ENCODE data around the gene TRIM47. TPM values are rescaled to one million over a fixed set of nuclear protein-coding genes. Genes with fewer than 3 reads are reported as not detected.

The TRIM47 gene
- total and polyA plus RNA-seq, 2 of the 13 experiments (the other 11 are each of a cell fraction or from before 2014, with no cell fraction given): 33.5 to 82.0 TPM

DNA sequence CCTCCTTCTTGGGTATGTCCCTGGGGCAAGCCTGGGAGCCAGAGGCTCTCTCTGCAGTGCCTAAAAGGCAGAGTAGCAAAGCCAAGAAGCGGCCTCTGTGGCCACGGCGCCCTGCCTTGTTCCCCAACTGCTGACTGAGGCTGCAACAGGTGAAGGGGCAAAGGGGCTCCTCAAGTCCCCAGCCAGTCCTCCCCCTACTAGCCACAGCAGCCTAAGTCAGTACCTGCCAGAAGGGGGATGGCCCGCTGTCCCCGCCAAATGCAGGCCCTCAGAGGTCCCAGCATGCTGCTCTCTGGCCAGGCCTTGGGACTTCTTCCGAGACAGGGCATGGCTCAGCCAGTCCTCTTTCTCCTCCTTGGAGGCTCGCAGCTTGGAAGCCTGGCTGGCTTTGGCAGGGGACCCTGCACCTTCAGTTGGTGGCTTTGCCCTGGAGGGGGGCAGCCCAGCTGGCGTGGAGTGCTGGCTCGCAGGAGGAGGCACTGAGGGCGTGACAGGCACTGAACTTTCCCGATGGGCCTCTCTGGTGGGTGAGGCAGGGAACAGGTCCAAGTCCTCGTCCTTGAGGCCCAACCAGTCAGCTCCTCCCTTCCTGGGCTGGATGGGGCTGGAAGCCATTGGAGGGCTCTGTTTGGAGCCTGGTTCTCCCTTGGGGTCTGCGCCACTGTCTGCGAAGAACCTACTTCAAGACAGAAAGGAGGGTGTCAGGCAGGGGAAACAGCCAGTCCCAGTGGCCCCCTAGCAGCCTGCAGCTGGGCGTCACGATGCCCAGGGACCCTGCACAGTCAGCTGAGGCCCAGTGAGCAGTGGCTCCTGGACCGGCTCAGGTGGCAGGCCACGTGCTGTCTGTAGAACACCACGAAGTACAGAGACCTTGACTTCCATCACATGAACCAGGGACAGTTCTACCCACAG is 44.8 kb upstream of the TRIM47 start (continued):
- TF ChIP-seq MED1 (CRISPR knock-in tag; IDR thresholded peaks at IDR 0.05): peak; percentile 43; the same call in 1 of the 2 replicates
- TF ChIP-seq, protein P1, sequence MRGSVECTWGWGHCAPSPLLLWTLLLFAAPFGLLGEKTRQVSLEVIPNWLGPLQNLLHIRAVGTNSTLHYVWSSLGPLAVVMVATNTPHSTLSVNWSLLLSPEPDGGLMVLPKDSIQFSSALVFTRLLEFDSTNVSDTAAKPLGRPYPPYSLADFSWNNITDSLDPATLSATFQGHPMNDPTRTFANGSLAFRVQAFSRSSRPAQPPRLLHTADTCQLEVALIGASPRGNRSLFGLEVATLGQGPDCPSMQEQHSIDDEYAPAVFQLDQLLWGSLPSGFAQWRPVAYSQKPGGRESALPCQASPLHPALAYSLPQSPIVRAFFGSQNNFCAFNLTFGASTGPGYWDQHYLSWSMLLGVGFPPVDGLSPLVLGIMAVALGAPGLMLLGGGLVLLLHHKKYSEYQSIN (CRISPR knock-in tag; IDR thresholded peaks at IDR 0.05; ENCODE audit: borderline replicate concordance): no peak
- no peak for TF ChIP-seq TEAD2 (CRISPR knock-in tag; IDR thresholded peaks at IDR 0.05)
- TF ChIP-seq JUN (CRISPR knock-in tag; IDR thresholded peaks at IDR 0.05): 0 out of 2 replicates have a peak, but pooled peaks have one; percentile 45
- TF ChIP-seq, protein P2, sequence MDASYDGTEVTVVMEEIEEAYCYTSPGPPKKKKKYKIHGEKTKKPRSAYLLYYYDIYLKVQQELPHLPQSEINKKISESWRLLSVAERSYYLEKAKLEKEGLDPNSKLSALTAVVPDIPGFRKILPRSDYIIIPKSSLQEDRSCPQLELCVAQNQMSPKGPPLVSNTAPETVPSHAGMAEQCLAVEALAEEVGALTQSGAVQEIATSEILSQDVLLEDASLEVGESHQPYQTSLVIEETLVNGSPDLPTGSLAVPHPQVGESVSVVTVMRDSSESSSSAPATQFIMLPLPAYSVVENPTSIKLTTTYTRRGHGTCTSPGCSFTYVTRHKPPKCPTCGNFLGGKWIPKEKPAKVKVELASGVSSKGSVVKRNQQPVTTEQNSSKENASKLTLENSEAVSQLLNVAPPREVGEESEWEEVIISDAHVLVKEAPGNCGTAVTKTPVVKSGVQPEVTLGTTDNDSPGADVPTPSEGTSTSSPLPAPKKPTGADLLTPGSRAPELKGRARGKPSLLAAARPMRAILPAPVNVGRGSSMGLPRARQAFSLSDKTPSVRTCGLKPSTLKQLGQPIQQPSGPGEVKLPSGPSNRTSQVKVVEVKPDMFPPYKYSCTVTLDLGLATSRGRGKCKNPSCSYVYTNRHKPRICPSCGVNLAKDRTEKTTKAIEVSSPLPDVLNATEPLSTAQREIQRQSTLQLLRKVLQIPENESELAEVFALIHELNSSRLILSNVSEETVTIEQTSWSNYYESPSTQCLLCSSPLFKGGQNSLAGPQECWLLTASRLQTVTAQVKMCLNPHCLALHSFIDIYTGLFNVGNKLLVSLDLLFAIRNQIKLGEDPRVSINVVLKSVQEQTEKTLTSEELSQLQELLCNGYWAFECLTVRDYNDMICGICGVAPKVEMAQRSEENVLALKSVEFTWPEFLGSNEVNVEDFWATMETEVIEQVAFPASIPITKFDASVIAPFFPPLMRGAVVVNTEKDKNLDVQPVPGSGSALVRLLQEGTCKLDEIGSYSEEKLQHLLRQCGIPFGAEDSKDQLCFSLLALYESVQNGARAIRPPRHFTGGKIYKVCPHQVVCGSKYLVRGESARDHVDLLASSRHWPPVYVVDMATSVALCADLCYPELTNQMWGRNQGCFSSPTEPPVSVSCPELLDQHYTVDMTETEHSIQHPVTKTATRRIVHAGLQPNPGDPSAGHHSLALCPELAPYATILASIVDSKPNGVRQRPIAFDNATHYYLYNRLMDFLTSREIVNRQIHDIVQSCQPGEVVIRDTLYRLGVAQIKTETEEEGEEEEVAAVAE (CRISPR knock-in tag; IDR thresholded peaks at IDR 0.05; ENCODE audit: borderline replicate concordance): no peak

All from HepG2 (cell line).